GM18951 (cell line): Measurements from ENCODE around the gene NLRC3.
"Not testable (repeated sequence)": the region's sequence is repeated elsewhere in the genome, so short reads cannot be mapped to it uniquely, and the experiment has no call there.

Experiments
- POLR2A ChIP-seq: IDR thresholded peaks from 4 replicates; pipeline ENCODE4 v1.6.1; 2011; ENCODE audit warnings: mild to moderate bottlenecking; ENCODE audit not compliant: insufficient read length, insufficient read depth; ENCODE audit errors: extremely low read depth
- in situ Hi-C: fragments of 300-500 bp; cut with MboI; formaldehyde crosslinking; loops from one replicate; pipeline ENCODE4 v1.12.0; 2022; ENCODE audit warnings: low sequenced_read_pairs, mixed read lengths, inconsistent platforms; ENCODE audit not compliant: unreplicated experiment

NLRC3 gene

GRCh38 chr16:3513892-3514583, 63.2 kb downstream of the NLRC3 start:
- in situ Hi-C loops = no loop called here
- no peak for TF ChIP-seq POLR2A

GRCh38 chr16:3511286-3512180, 65.7 kb downstream of the NLRC3 start:
- in situ Hi-C loops = no loop called here
- TF ChIP-seq POLR2A = no peak

GRCh38 chr16:3510416-3510815, 66.8 kb downstream of the NLRC3 start:
- no peak for TF ChIP-seq POLR2A
- in situ Hi-C loops = no loop called here

- in situ Hi-C loops = no loop called here
- no peak for TF ChIP-seq POLR2A
Observed at GRCh38 chr16:3509470-3509928, 67.7 kb downstream of the NLRC3 start.

- in situ Hi-C loops = no loop called here
- no peak for TF ChIP-seq POLR2A
Observed at GRCh38 chr16:3508736-3509135, 68.5 kb downstream of the NLRC3 start.

GRCh38 chr16:3503523-3503922, 73.7 kb downstream of the NLRC3 start:
- no peak for TF ChIP-seq POLR2A
- in situ Hi-C loops = no loop called here

- no peak for TF ChIP-seq POLR2A
- in situ Hi-C loops = no loop called here
Observed at GRCh38 chr16:3501783-3502400, 75.3 kb downstream of the NLRC3 start.

- in situ Hi-C loops = not testable (repeated sequence)
Observed at GRCh38 chr16:3501412-3501761, 75.8 kb downstream of the NLRC3 start.

GRCh38 chr16:3498988-3499387, 78.2 kb downstream of the NLRC3 start:
- in situ Hi-C loops = no loop called here
- TF ChIP-seq POLR2A = no peak

- in situ Hi-C loops = no loop called here
- no peak for TF ChIP-seq POLR2A
Observed at GRCh38 chr16:3497771-3498170, 79.4 kb downstream of the NLRC3 start.

GRCh38 chr16:3496386-3496785, 80.8 kb downstream of the NLRC3 start:
- TF ChIP-seq POLR2A = no peak
- in situ Hi-C loops = no loop called here

GRCh38 chr16:3495176-3495575, 82.0 kb downstream of the NLRC3 start, which contains the start of gene C16orf90:
Gene C16orf90 (minus strand): TSS chr16:3495489. CDS start chr16:3495421, 68 bp downstream.
- no peak for TF ChIP-seq POLR2A
- in situ Hi-C loops = no loop called here

GRCh38 chr16:3494386-3494973, 82.7 kb downstream of the NLRC3 start:
- in situ Hi-C loops = no loop called here
- no peak for TF ChIP-seq POLR2A
